ENCODE results near the gene GEMIN7.

DNA sequence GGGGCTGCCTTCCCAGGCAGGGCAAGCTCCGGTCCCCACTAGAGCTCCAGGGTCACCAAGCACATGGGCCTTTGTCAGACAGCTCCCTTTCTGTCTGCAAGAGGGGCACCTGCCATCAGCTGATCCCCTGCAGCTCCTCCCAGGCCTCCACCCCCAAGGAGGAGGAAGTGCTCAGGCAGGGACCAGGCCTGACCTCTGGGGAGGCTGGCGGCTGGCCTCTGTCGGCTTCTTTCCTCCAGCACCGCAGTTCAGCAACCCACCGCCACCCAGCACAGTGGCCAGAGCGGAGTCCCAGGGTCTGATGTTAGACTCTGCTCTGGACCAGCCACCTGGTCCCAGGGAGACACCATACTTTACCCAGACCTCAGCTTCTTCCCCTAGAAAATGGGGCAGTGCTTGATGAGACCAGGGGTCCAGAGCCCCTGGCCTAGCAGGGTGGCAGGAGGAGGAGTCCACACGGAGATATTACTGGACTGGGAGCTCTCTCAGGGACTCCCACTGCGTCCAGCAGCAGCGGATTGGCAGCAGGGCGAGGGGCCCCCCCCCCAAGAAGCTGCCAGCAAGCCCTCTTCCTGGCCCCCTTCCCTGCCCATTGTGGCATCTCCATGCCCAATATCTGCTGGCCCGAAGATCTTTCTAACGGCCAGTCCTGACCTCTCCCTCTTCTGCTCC, 57.6 kb downstream of the GEMIN7 start:
- TF ChIP-seq, protein P1, sequence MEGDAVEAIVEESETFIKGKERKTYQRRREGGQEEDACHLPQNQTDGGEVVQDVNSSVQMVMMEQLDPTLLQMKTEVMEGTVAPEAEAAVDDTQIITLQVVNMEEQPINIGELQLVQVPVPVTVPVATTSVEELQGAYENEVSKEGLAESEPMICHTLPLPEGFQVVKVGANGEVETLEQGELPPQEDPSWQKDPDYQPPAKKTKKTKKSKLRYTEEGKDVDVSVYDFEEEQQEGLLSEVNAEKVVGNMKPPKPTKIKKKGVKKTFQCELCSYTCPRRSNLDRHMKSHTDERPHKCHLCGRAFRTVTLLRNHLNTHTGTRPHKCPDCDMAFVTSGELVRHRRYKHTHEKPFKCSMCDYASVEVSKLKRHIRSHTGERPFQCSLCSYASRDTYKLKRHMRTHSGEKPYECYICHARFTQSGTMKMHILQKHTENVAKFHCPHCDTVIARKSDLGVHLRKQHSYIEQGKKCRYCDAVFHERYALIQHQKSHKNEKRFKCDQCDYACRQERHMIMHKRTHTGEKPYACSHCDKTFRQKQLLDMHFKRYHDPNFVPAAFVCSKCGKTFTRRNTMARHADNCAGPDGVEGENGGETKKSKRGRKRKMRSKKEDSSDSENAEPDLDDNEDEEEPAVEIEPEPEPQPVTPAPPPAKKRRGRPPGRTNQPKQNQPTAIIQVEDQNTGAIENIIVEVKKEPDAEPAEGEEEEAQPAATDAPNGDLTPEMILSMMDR (conservative IDR thresholded peaks at IDR 0.05; ENCODE audit: low read depth, low read length) = no peak
- TF ChIP-seq POLR2A (IDR thresholded peaks at IDR 0.05; ENCODE audit: low read depth, low read length) (no peak), CEBPB (IDR thresholded peaks at IDR 0.05; ENCODE audit: low read depth, low read length) (no peak)
